Measurements from ENCODE around the gene F2RL3. TPM values are rescaled to one million over a fixed set of nuclear protein-coding genes. Genes with fewer than 3 reads are reported as not detected.

The F2RL3 gene
- total and polyA plus RNA-seq, 9 of the 15 experiments (the other 6 are each of a cell fraction or from before 2014, with no cell fraction given), result 1.4 to 27.6 (median 11.9) TPM

DNA sequence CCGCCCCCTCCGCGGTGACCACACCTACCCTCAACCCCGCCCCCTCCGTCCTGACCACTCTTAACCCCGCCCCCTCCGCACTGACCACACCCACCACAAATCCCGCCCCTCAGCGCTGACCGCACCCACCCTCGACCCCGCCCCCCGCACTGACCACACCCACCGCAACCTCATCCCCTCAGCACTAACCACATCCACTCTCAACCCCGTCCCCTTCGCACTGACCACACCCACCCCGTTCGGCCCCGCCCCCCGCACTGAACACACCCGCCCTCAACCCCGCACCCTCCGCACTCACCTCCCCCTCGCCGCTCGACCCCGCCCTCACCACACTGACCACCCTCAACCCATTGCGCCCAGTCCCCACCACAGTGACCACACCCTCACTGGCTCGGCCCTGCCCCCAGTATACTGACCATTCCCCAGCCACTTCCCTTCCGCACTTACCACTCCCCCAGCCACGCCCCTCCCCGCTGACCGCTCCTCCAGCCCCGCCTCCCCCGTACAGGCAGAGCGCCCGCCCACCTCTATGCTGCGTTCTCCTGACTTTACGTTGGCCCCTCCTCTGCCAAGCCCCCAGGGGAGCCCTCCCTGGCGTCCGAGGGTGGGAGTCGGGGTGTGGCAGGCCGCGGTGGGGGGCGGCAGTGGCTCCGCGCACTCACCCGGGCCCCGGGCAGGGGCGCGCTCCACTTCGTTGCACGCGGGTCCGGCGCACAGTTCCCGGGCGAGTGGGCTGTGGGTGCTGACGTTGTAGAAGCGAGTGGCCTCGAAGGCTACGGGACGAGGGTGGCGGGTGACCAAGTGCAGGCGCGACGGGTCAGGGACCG lies 8.4 kb downstream of the F2RL3 start (continued):
- TF ChIP-seq, protein P1, sequence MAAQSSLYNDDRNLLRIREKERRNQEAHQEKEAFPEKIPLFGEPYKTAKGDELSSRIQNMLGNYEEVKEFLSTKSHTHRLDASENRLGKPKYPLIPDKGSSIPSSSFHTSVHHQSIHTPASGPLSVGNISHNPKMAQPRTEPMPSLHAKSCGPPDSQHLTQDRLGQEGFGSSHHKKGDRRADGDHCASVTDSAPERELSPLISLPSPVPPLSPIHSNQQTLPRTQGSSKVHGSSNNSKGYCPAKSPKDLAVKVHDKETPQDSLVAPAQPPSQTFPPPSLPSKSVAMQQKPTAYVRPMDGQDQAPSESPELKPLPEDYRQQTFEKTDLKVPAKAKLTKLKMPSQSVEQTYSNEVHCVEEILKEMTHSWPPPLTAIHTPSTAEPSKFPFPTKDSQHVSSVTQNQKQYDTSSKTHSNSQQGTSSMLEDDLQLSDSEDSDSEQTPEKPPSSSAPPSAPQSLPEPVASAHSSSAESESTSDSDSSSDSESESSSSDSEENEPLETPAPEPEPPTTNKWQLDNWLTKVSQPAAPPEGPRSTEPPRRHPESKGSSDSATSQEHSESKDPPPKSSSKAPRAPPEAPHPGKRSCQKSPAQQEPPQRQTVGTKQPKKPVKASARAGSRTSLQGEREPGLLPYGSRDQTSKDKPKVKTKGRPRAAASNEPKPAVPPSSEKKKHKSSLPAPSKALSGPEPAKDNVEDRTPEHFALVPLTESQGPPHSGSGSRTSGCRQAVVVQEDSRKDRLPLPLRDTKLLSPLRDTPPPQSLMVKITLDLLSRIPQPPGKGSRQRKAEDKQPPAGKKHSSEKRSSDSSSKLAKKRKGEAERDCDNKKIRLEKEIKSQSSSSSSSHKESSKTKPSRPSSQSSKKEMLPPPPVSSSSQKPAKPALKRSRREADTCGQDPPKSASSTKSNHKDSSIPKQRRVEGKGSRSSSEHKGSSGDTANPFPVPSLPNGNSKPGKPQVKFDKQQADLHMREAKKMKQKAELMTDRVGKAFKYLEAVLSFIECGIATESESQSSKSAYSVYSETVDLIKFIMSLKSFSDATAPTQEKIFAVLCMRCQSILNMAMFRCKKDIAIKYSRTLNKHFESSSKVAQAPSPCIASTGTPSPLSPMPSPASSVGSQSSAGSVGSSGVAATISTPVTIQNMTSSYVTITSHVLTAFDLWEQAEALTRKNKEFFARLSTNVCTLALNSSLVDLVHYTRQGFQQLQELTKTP (IDR thresholded peaks at IDR 0.05; ENCODE audit: low read depth in 1 of 2, partially characterized antibody in 2 of 2), result no peak
- peak; percentile 81 for TF ChIP-seq RBFOX2 (IDR thresholded peaks at IDR 0.05; ENCODE audit: low read depth, low read length)
- TF ChIP-seq ILK (tag; IDR thresholded peaks at IDR 0.05; ENCODE audit: borderline replicate concordance, low read depth), result no peak
- TF ChIP-seq TSC22D4 (tag; IDR thresholded peaks at IDR 0.05), result no peak
- peak; percentile 67 for TF ChIP-seq CCNT2 (IDR thresholded peaks at IDR 0.05; ENCODE audit: borderline replicate concordance, extremely low read depth, insufficient read length, low read depth, low read length)
- no peak for TF ChIP-seq HDAC3 (IDR thresholded peaks at IDR 0.05; ENCODE audit: borderline replicate concordance, partially characterized antibody)
- TF ChIP-seq PHF8 (IDR thresholded peaks at IDR 0.05; ENCODE audit: borderline replicate concordance, low read length), result peak; percentile 63; the same call in 1 of the 2 replicates
- TF ChIP-seq GATA2 (CRISPR knock-in tag; IDR thresholded peaks at IDR 0.05), result no peak
- TF ChIP-seq NFRKB (IDR thresholded peaks at IDR 0.05; ENCODE audit: low read depth), result no peak
- TF ChIP-seq, protein P2, sequence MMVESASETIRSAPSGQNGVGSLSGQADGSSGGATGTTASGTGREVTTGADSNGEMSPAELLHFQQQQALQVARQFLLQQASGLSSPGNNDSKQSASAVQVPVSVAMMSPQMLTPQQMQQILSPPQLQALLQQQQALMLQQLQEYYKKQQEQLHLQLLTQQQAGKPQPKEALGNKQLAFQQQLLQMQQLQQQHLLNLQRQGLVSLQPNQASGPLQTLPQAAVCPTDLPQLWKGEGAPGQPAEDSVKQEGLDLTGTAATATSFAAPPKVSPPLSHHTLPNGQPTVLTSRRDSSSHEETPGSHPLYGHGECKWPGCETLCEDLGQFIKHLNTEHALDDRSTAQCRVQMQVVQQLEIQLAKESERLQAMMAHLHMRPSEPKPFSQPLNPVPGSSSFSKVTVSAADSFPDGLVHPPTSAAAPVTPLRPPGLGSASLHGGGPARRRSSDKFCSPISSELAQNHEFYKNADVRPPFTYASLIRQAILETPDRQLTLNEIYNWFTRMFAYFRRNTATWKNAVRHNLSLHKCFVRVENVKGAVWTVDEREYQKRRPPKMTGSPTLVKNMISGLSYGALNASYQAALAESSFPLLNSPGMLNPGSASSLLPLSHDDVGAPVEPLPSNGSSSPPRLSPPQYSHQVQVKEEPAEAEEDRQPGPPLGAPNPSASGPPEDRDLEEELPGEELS (CRISPR knock-in tag; IDR thresholded peaks at IDR 0.05; ENCODE audit: borderline replicate concordance), result 0 out of 2 replicates have a peak, but pooled peaks have one; percentile 21
- TF ChIP-seq SMARCE1 (IDR thresholded peaks at IDR 0.05), result no peak
- no peak for TF ChIP-seq GTF2F1 (IDR thresholded peaks at IDR 0.05; ENCODE audit: low read depth, low read length)
- TF ChIP-seq EGR1 (conservative IDR thresholded peaks at IDR 0.05), result peak; percentile 85
- no peak for TF ChIP-seq YBX1 (IDR thresholded peaks at IDR 0.05)
- no peak for TF ChIP-seq SOX6 (IDR thresholded peaks at IDR 0.05)
- TF ChIP-seq ARID1B (IDR thresholded peaks at IDR 0.05), result no peak
- no peak for TF ChIP-seq SAP30 (IDR thresholded peaks at IDR 0.05; ENCODE audit: borderline replicate concordance, insufficient read depth, low read depth, low read length, poor library complexity, severe bottlenecking)
- no peak for TF ChIP-seq ZNF165 (CRISPR knock-in tag; IDR thresholded peaks at IDR 0.05; ENCODE audit: borderline replicate concordance)
- TF ChIP-seq, protein P3, sequence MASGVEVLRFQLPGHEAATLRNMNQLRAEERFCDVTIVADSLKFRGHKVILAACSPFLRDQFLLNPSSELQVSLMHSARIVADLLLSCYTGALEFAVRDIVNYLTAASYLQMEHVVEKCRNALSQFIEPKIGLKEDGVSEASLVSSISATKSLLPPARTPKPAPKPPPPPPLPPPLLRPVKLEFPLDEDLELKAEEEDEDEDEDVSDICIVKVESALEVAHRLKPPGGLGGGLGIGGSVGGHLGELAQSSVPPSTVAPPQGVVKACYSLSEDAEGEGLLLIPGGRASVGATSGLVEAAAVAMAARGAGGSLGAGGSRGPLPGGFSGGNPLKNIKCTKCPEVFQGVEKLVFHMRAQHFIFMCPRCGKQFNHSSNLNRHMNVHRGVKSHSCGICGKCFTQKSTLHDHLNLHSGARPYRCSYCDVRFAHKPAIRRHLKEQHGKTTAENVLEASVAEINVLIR (CRISPR knock-in tag; IDR thresholded peaks at IDR 0.05), result peak; percentile 40; the same call in 1 of the 2 replicates
- no peak for TF ChIP-seq NCOA6 (IDR thresholded peaks at IDR 0.05)
